B cell (primary cell): Measurements from ENCODE around the gene SLC41A3. TPM values are rescaled to one million over a fixed set of nuclear protein-coding genes. Genes with fewer than 3 reads are reported as not detected.

Source experiments
- ATAC-seq: fragments of 200-7000 bp; cut with Tn5 transposase; one replicate; pipeline ENCODE4 v1.10.0; 2021; ENCODE audit warnings: low read depth, mild to moderate bottlenecking, moderate number of reproducible peaks, moderate library complexity
- CTCF ChIA-PET: fragments of 350-600 bp; sonication (Branson Sonifier 250); formaldehyde crosslinking; loops from one replicate; lab custom pipeline; 2021; ENCODE audit warnings: antibody characterized with exemption, inconsistent platforms; lab: Charles Lee
- POLR2A ChIA-PET: fragments of 350-600 bp; sonication (Branson Sonifier 250); formaldehyde crosslinking; loops from one replicate; lab custom pipeline; 2021; ENCODE audit warnings: antibody characterized with exemption; lab: Charles Lee
- DNase-seq: peaks from one replicate; pipeline ENCODE4 v3.0.0; 2013
- H2AFZ ChIP-seq: 2 replicates; pipeline ENCODE4 v1.6.1; 2012; ENCODE audit warnings: mild to moderate bottlenecking, low read depth, low read length; ENCODE audit not compliant: insufficient read depth, poor library complexity, severe bottlenecking
- H3K27ac ChIP-seq, 2 donors: 1 replicate in 1 of 2; 2 replicates in 1 of 2; pipeline ENCODE4 v1.5.1; 2012 to 2013; ENCODE audit warnings: low read length in 2 of 2, mild to moderate bottlenecking in 2 of 2, moderate library complexity in 1 of 2
- H3K27me3 ChIP-seq, 4 experiments: fragments of 200-600 bp in 1 of 4; sonication (generic) in 1 of 4; replicated peaks in 1 of 4; 1 replicate in 2 of 4; 2 replicates in 2 of 4; pipeline versions ENCODE4 v1.6.1 to v1.7.0; 2013 to 2016; ENCODE audit warnings: low read length in 3 of 4, mild to moderate bottlenecking in 2 of 4, mixed read lengths in 1 of 4, moderate library complexity in 1 of 4; ENCODE audit not compliant: insufficient read depth in 4 of 4, control insufficient read depth in 3 of 4; ENCODE audit errors: control extremely low read depth in 1 of 4
- H3K36me3 ChIP-seq, 2 experiments: replicated peaks in 1 of 2; 1 replicate in 1 of 2; 2 replicates in 1 of 2; pipeline versions ENCODE4 v1.6.1 to v1.7.1; 2013; ENCODE audit warnings: low read length in 1 of 2; ENCODE audit not compliant: insufficient read depth in 2 of 2, control insufficient read depth in 1 of 2; ENCODE audit errors: control extremely low read depth in 1 of 2, extremely low read depth in 1 of 2
- H3K4me1 ChIP-seq, 2 donors: fragments of 200-600 bp in 1 of 2; sonication (generic) in 1 of 2; 1 replicate in 1 of 2; 2 replicates in 1 of 2; pipeline versions ENCODE4 v1.5.1 to v1.6.1; 2013 to 2017; ENCODE audit warnings: low read length in 2 of 2; ENCODE audit not compliant: control insufficient read depth in 2 of 2, insufficient read depth in 2 of 2
- H3K4me2 ChIP-seq: replicated peaks from 2 replicates; pipeline ENCODE3; 2012; ENCODE audit warnings: mild to moderate bottlenecking, low read depth, low read length; ENCODE audit not compliant: poor library complexity, severe bottlenecking
- H3K4me3 ChIP-seq, 5 experiments: fragments of 200-600 bp in 1 of 5; sonication (generic) in 1 of 5; 1 replicate in 3 of 5; 2 replicates in 2 of 5; pipeline versions ENCODE4 v1.5.1 to v1.7.0; 2011 to 2016; ENCODE audit warnings: low read length in 4 of 5, mild to moderate bottlenecking in 4 of 5, low read depth in 2 of 5, control low read depth in 1 of 5, moderate library complexity in 1 of 5; ENCODE audit not compliant: insufficient read depth in 1 of 5; ENCODE audit errors: control extremely low read depth in 1 of 5, extremely low read depth in 1 of 5
- H3K79me2 ChIP-seq: fragments of 200-600 bp; sonication (generic); one replicate; pipeline ENCODE4 v1.6.0; 2016; ENCODE audit warnings: low read length; ENCODE audit not compliant: control insufficient read depth, insufficient read depth
- H3K9ac ChIP-seq: fragments of 200-600 bp; sonication (generic); 2 replicates; pipeline ENCODE4 v1.6.1; 2017; ENCODE audit warnings: mild to moderate bottlenecking, low read length, moderate library complexity
- H3K9me3 ChIP-seq, 3 donors: one replicate each; pipeline versions ENCODE4 v1.6.1 to v1.7.1; 2013; ENCODE audit warnings: low read length in 2 of 3; ENCODE audit not compliant: control insufficient read depth in 2 of 3, insufficient read depth in 1 of 3; ENCODE audit errors: control extremely low read depth in 1 of 3
- H4K20me1 ChIP-seq: 2 replicates; pipeline ENCODE4 v1.6.0; 2012; ENCODE audit warnings: mild to moderate bottlenecking, low read length; ENCODE audit not compliant: insufficient read depth, control insufficient read depth, poor library complexity, severe bottlenecking
- H3K27ac Mint-ChIP-seq: one replicate; pipeline ENCODE4 v1.8.0; 2021; ENCODE audit warnings: mixed read lengths
- H3K27me3 Mint-ChIP-seq: one replicate; pipeline ENCODE4 v1.8.0; 2021; ENCODE audit warnings: mixed read lengths
- H3K4me1 Mint-ChIP-seq: one replicate; pipeline ENCODE4 v1.8.0; 2021; ENCODE audit warnings: mixed read lengths
- H3K4me3 Mint-ChIP-seq: one replicate; pipeline ENCODE4 v1.8.0; 2021; ENCODE audit warnings: mixed read lengths
- H3K9me3 Mint-ChIP-seq: one replicate; pipeline ENCODE4 v1.8.0; 2022; ENCODE audit warnings: mixed read lengths; ENCODE audit not compliant: insufficient read depth
- EZH2 ChIP-seq: IDR thresholded peaks from 2 replicates; pipeline ENCODE4 v1.6.1; 2012; ENCODE audit warnings: borderline replicate concordance, low read depth, mild to moderate bottlenecking, moderate library complexity, low read length; ENCODE audit not compliant: insufficient read depth, poor library complexity, severe bottlenecking
- whole genome bisulfite sequencing: methylation state at CpG from one replicate; pipeline ENCODE4 v1.1.5; 2013; ENCODE audit warnings: missing lambda C conversion rate; ENCODE audit not compliant: insufficient coverage; 5-methylcytosine and 5-hydroxymethylcytosine counted together
- intact Hi-C: fragments of 100-400 bp; cut with micrococcal nuclease; formaldehyde crosslinking; loops from one replicate; pipeline ENCODE4 v1.10.0; 2022
- polyA plus RNA-seq: library from polyadenylated mRNA; depleted of rRNA; stranded (reverse); fragments of >200 nt; gene quantifications from 2 replicates; pipeline ENCODE4 v1.2.3, GENCODE V29; 2012
- total RNA-seq, 2 donors: library from RNA; stranded (reverse); fragments of 120-200 nt in 1 of 2; gene quantifications; 1 replicate in 1 of 2; 2 replicates in 1 of 2; pipeline versions ENCODE4 v1.2.3 to v1.2.4, GENCODE V29; 2013 to 2022
- TF ChIP-seq, protein P1 (sequence below): fragments of 200-600 bp; IDR thresholded peaks from one replicate; pipeline ENCODE4 v1.8.0; 2022; ENCODE audit warnings: antibody characterized with exemption, mild to moderate bottlenecking

Gene SLC41A3
- total and polyA plus RNA-seq, 2 donors (not counting 1 experiment from before 2014, with no cell fraction given) = 34.2 to 39.3 TPM

DNA sequence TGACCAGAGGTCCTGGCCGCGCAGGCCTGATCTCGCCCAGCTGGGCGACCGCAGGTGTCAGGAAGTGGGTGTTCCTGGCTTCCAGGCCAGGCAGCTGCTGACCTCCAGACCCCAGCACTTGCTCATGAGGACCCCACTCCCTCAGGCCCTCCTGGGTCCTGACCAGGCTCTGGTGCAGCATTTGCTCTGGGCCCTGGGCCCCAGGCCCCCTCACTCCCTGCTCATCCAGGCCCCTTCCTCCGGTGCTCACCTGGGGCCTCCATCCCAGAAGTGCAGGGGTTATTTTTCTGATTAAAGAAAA is 122.7 kb downstream of the SLC41A3 start:
- no peak for TF ChIP-seq EZH2
- TF ChIP-seq, protein P1, sequence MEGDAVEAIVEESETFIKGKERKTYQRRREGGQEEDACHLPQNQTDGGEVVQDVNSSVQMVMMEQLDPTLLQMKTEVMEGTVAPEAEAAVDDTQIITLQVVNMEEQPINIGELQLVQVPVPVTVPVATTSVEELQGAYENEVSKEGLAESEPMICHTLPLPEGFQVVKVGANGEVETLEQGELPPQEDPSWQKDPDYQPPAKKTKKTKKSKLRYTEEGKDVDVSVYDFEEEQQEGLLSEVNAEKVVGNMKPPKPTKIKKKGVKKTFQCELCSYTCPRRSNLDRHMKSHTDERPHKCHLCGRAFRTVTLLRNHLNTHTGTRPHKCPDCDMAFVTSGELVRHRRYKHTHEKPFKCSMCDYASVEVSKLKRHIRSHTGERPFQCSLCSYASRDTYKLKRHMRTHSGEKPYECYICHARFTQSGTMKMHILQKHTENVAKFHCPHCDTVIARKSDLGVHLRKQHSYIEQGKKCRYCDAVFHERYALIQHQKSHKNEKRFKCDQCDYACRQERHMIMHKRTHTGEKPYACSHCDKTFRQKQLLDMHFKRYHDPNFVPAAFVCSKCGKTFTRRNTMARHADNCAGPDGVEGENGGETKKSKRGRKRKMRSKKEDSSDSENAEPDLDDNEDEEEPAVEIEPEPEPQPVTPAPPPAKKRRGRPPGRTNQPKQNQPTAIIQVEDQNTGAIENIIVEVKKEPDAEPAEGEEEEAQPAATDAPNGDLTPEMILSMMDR = no peak
- Mint-ChIP-seq H3K27me3 (peaks cover 21% of the 10 kb centered on the region), H3K9me3 (no peaks in the 10 kb centered on the region), H3K27ac (no peak overlapping the region), H3K4me1 (no peaks in the 10 kb centered on the region), H3K4me3 (no peak overlapping the region)
- intact Hi-C loops = no loop called here
- ChIA-PET CTCF (no interaction called here), POLR2A (no interaction called here)
- H3K27me3 ChIP-seq = peaks cover 0 to 21% (median 5%) of the 10 kb centered on the region in 4 experiments
- no peak overlapping the region for H3K27ac ChIP-seq
- H3K79me2 ChIP-seq = no peaks in the 10 kb centered on the region
- DNase-seq (no peak), ATAC-seq (no peak)
- H3K36me3 ChIP-seq = no peaks in the 10 kb centered on the region
- H3K9me3 ChIP-seq = peaks cover 0 to 15% (median 1%) of the 10 kb centered on the region in 3 donors
- no peaks in the 10 kb centered on the region for H3K4me1 ChIP-seq
- no peak overlapping the region for H3K9ac ChIP-seq
- no peak overlapping the region for H2AFZ ChIP-seq
- no peak overlapping the region for H3K4me3 ChIP-seq
- H3K4me2 ChIP-seq = no peak overlapping the region
- no peaks in the 10 kb centered on the region for H4K20me1 ChIP-seq
- WGBS = 87% methylated on average over 5 of the region's 6 CpGs

DNA sequence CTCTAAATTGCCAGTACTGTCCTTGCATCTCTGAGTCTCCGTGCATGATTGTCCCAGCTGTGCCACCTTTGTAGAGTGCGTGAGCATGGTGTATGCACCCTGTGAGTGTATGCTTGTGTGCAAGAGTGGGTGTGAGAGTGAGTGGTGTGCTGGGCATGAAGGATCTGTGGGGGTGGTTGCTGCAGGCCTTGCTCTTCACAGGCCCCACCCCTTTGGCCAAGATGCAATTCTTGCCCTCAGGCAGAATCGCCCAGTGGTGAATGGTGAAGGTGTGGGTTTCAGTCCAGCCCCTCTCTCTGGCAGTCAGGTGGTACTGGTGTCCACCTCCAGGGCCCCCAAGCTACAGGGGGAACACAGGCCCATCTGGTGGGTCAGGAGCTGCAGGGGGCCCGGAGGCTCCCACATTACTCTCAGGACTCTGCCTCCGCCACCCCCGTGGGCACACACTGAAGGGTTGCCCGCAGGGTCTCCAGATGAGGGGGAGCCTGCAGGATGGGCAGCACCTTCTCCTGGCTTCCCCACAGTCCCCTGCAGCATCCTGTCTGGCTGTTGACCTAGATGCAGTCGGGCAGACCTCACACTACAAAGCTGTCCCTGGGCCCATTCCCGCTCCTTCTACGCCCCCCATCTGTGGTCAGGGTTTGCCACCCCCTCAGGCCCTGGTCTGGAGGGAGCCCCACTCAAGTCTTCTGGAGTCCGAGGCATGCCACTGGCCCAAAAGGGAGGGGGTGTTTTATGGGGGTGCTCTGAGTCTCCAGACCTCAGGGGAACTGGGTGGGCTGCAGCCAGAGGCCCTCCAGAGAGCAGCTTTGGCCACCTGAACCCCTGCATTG is 123.3 kb downstream of the SLC41A3 start:
- Mint-ChIP-seq H3K4me1 (no peaks in the 10 kb centered on the region), H3K27me3 (peaks cover 24% of the 10 kb centered on the region), H3K9me3 (no peaks in the 10 kb centered on the region), H3K4me3 (no peak overlapping the region), H3K27ac (no peak overlapping the region)
- ChIA-PET CTCF (no interaction called here), POLR2A (no interaction called here)
- 93% methylated on average over 11 of the region's 11 CpGs for WGBS
- Histone ChIP-seq H4K20me1 (no peaks in the 10 kb centered on the region), H3K36me3 (no peaks in the 10 kb centered on the region), H2AFZ (no peak overlapping the region), H3K9me3 (peaks cover 0 to 15% (median 1%) of the 10 kb centered on the region in 3 donors), H3K9ac (no peak overlapping the region), H3K27ac (no peak overlapping the region), H3K4me1 (no peaks in the 10 kb centered on the region), H3K4me2 (no peak overlapping the region), H3K79me2 (no peaks in the 10 kb centered on the region), H3K27me3 (peaks cover 0 to 19% (median 5%) of the 10 kb centered on the region in 4 experiments), H3K4me3 (no peak overlapping the region)
- ATAC-seq = no peak
- TF ChIP-seq, protein P1 = no peak
- TF ChIP-seq EZH2 = no peak
- intact Hi-C loops = no loop called here
- no peak for DNase-seq
